HCT116 (cell line): ENCODE measurements around the gene JPH3. TPM values are rescaled to one million over a fixed set of nuclear protein-coding genes. Genes with fewer than 3 reads are reported as not detected.

Source experiments
- ATAC-seq: fragments of 200-7000 bp; cut with Tn5 transposase; 2 replicates; pipeline ENCODE4 v1.9.1; 2020; ENCODE audit warnings: mild to moderate bottlenecking, moderate library complexity
- BruUV-seq: library from RNA; stranded (reverse); fragments of 400-500 nt; replicated peaks from 2 replicates; lab custom pipeline; 2021; lab: Mats Ljungman, UMichigan
- CTCF ChIA-PET: fragments of 300-600 bp; sonication (Branson Sonifier 250); formaldehyde crosslinking; loops from one replicate; lab custom pipeline; 2021; ENCODE audit warnings: antibody characterized with exemption; lab: Charles Lee
- POLR2A ChIA-PET: fragments of 300-600, 350-600 bp; sonication (Branson Sonifier 250); formaldehyde crosslinking; loops from one replicate; lab custom pipeline; 2021; ENCODE audit warnings: antibody characterized with exemption; lab: Charles Lee
- RAD21 ChIA-PET, 2 experiments: fragments of 300-600 bp; sonication (Branson Sonifier 250); formaldehyde crosslinking; loops; one replicate each; lab custom pipeline; 2023; ENCODE audit warnings: low total read pairs in 2 of 2; ENCODE audit not compliant: uncharacterized antibody in 2 of 2, unreplicated experiment in 2 of 2, low non-redundant PET in 1 of 2; lab: Charles Lee
- DNase-seq: peaks from one replicate; pipeline ENCODE4 v3.0.0-alpha.2; 2010; ENCODE audit warnings: low read depth, low spot score
- H2AFZ ChIP-seq: fragments of 200-600 bp; shearing (Covaris generic), sonication (generic); 2 replicates; pipeline ENCODE4 v1.6.1; 2017; ENCODE audit warnings: low read depth, mixed run types, mixed read lengths, antibody characterized with exemption, low read length; ENCODE audit not compliant: poor library complexity, severe bottlenecking
- H3K27ac ChIP-seq: 2 replicates; pipeline ENCODE4 v1.5.1; 2012; ENCODE audit warnings: low read depth, low read length
- H3K27me3 ChIP-seq: fragments of 200-600 bp; sonication (generic); 2 replicates; pipeline ENCODE4 v1.6.1; 2016; ENCODE audit warnings: mixed run types, low read length, mixed read lengths; ENCODE audit not compliant: insufficient read depth
- H3K36me3 ChIP-seq, 2 experiments: fragments of 200-500 bp in 1 of 2; fragments of 200-600 bp in 1 of 2; sonication (Bioruptor generic) in 1 of 2; sonication (generic) in 1 of 2; 2 replicates each; pipeline versions ENCODE4 v1.5.1 to v1.6.1; 2014 to 2016; ENCODE audit warnings: low read length in 2 of 2, inconsistent platforms in 1 of 2, mixed read lengths in 1 of 2, mixed run types in 1 of 2; ENCODE audit not compliant: insufficient read depth in 2 of 2, control insufficient read depth in 1 of 2
- H3K4me1 ChIP-seq, 2 experiments: fragments of 200-600 bp in 1 of 2; sonication (generic) in 1 of 2; 2 replicates each; pipeline versions ENCODE4 v1.5.1 to v1.6.1; 2012 to 2017; ENCODE audit warnings: low read length in 2 of 2, inconsistent platforms in 1 of 2, mild to moderate bottlenecking in 1 of 2, mixed read lengths in 1 of 2, mixed run types in 1 of 2, moderate library complexity in 1 of 2; ENCODE audit not compliant: insufficient read depth in 2 of 2, control insufficient read depth in 1 of 2
- H3K4me2 ChIP-seq: fragments of 200-600 bp; sonication (generic); 2 replicates; pipeline ENCODE4 v1.6.1; 2017; ENCODE audit warnings: mixed run types, low read length, mixed read lengths
- H3K4me3 ChIP-seq, 2 experiments: fragments of 200-600 bp in 1 of 2; sonication (generic) in 1 of 2; replicated peaks in 1 of 2; 2 replicates each; pipeline ENCODE4 v1.5.1; 2011 to 2016; ENCODE audit warnings: low read length in 2 of 2, control low read depth in 1 of 2, low read depth in 1 of 2, mild to moderate bottlenecking in 1 of 2, mixed read lengths in 1 of 2, mixed run types in 1 of 2
- H3K79me2 ChIP-seq: fragments of 200-600 bp; sonication (generic); 2 replicates; pipeline ENCODE4 v1.6.1; 2017; ENCODE audit warnings: mild to moderate bottlenecking, mixed run types, low read length, moderate library complexity, mixed read lengths; ENCODE audit not compliant: insufficient read depth
- H3K9ac ChIP-seq: fragments of 200-600 bp; sonication (generic); 2 replicates; pipeline ENCODE4 v1.6.1; 2016; ENCODE audit warnings: low read length, mixed read lengths
- H3K9me2 ChIP-seq: fragments of 200-600 bp; sonication (generic), shearing (Covaris generic); 2 replicates; pipeline ENCODE4 v1.6.1; 2017; ENCODE audit warnings: mixed run types, mild to moderate bottlenecking, moderate library complexity; ENCODE audit not compliant: insufficient read depth
- H3K9me3 ChIP-seq, 2 experiments: fragments of 200-500 bp in 1 of 2; fragments of 200-600 bp in 1 of 2; sonication (Bioruptor generic) in 1 of 2; sonication (generic) in 1 of 2; 2 replicates each; pipeline ENCODE4 v1.6.1; 2014 to 2017; ENCODE audit warnings: low read length in 2 of 2, mixed read lengths in 2 of 2, inconsistent platforms in 1 of 2, low read depth in 1 of 2, mild to moderate bottlenecking in 1 of 2, mixed run types in 1 of 2, moderate library complexity in 1 of 2; ENCODE audit not compliant: control insufficient read depth in 1 of 2, insufficient read depth in 1 of 2
- H4K20me1 ChIP-seq: fragments of 200-600 bp; sonication (generic), shearing (Covaris generic); 2 replicates; pipeline ENCODE4 v1.6.1; 2017; ENCODE audit warnings: mixed run types, mild to moderate bottlenecking, moderate library complexity; ENCODE audit not compliant: insufficient read depth
- CBX3 ChIP-seq: IDR thresholded peaks from 2 replicates; pipeline ENCODE4 v1.6.1; 2012; ENCODE audit warnings: low read depth
- CEBPB ChIP-seq: IDR thresholded peaks from 2 replicates; pipeline ENCODE4 v1.6.1; 2012; ENCODE audit warnings: low read depth
- EGR1 ChIP-seq: IDR thresholded peaks from 2 replicates; pipeline ENCODE4 v1.6.1; 2012; ENCODE audit warnings: low read depth
- ELF1 ChIP-seq: IDR thresholded peaks from 2 replicates; pipeline ENCODE4 v1.6.1; 2012; ENCODE audit warnings: low read depth, borderline replicate concordance
- EZH2 ChIP-seq: fragments of 200-600 bp; sonication (generic); IDR thresholded peaks from 2 replicates; pipeline ENCODE4 v1.6.1; 2017; ENCODE audit warnings: antibody characterized with exemption, mixed run types
- EZH2phosphoT487 ChIP-seq: fragments of 200-600 bp; IDR thresholded peaks from 2 replicates; pipeline ENCODE4 v1.6.1; 2018; ENCODE audit warnings: antibody characterized with exemption, borderline replicate concordance
- FOSL1 ChIP-seq: IDR thresholded peaks from 2 replicates; pipeline ENCODE4 v1.6.1; 2012; ENCODE audit warnings: low read depth
- JUND ChIP-seq: IDR thresholded peaks from 2 replicates; pipeline ENCODE4 v1.6.1; 2012
- MAX ChIP-seq: IDR thresholded peaks from 2 replicates; pipeline ENCODE4 v1.6.1; 2012
- RAD21 ChIP-seq: IDR thresholded peaks from 2 replicates; pipeline ENCODE4 v1.6.1; 2012; ENCODE audit warnings: low read depth, mild to moderate bottlenecking
- REST ChIP-seq: IDR thresholded peaks from 2 replicates; pipeline ENCODE4 v1.6.1; 2012; ENCODE audit warnings: low read depth
- SIN3A ChIP-seq: IDR thresholded peaks from 2 replicates; pipeline ENCODE4 v1.6.1; 2012; ENCODE audit warnings: low read depth
- SRF ChIP-seq: IDR thresholded peaks from 2 replicates; pipeline ENCODE4 v1.6.1; 2012; ENCODE audit warnings: low read depth
- TCF7L2 ChIP-seq: IDR thresholded peaks from 2 replicates; pipeline ENCODE4 v1.7.0; 2011; ENCODE audit warnings: borderline replicate concordance, inconsistent platforms; ENCODE audit not compliant: insufficient read depth, insufficient read length; ENCODE audit errors: extremely low read depth
- YY1 ChIP-seq: IDR thresholded peaks from 2 replicates; pipeline ENCODE4 v1.6.1; 2011; ENCODE audit warnings: low read length, low read depth, moderate library complexity, mild to moderate bottlenecking; ENCODE audit not compliant: insufficient replicate concordance; ENCODE audit errors: extremely low read depth
- ZFX ChIP-seq: fragments of 450-650 bp; IDR thresholded peaks from 2 replicates; pipeline ENCODE4 v1.6.1; 2017
- ZNF274 ChIP-seq: fragments of 200-500 bp; sonication (Bioruptor generic); IDR thresholded peaks from 2 replicates; pipeline ENCODE4 v1.6.1; 2014; ENCODE audit warnings: mild to moderate bottlenecking, low read depth, low read length, inconsistent platforms
- intact Hi-C: fragments of 100-400 bp; cut with micrococcal nuclease; formaldehyde crosslinking; loops from 2 replicates; pipeline ENCODE4 v1.10.0; 2022
- total RNA-seq: library from RNA; stranded (reverse); gene quantifications from one replicate; pipeline ENCODE4 v1.2.1, GENCODE V29; 2021; ENCODE audit not compliant: unreplicated experiment
- TF ChIP-seq, protein P1 (sequence below): IDR thresholded peaks from 2 replicates; pipeline ENCODE4 v1.6.1; 2011; ENCODE audit warnings: mild to moderate bottlenecking, low read length, moderate library complexity; ENCODE audit not compliant: insufficient replicate concordance; ENCODE audit errors: extremely low read depth
- TF ChIP-seq, protein P2 (sequence below): IDR thresholded peaks from 2 replicates; pipeline ENCODE4 v1.6.1; 2012

JPH3 gene
- total RNA-seq, 1 experiment from 2014 or later, result 0.10 TPM

- Histone ChIP-seq H3K27me3 (peaks cover 5% of the 10 kb centered on the region), H3K79me2 (no peaks in the 10 kb centered on the region), H3K4me2 (no peak overlapping the region), H3K4me3 (no peak overlapping the region), H2AFZ (no peak overlapping the region), H4K20me1 (no peaks in the 10 kb centered on the region), H3K9me2 (no peaks in the 10 kb centered on the region), H3K9ac (no peak overlapping the region)
- ChIA-PET RAD21 (no interaction called here), CTCF (no interaction called here), POLR2A (no interaction called here)
- intact Hi-C loops, result loop anchor here (5.0 kb wide), 4 partner anchors 234 to 1076 kb away; no protein-coding TSS in a partner anchor
- ATAC-seq, result no peak
- TF ChIP-seq, protein P1, sequence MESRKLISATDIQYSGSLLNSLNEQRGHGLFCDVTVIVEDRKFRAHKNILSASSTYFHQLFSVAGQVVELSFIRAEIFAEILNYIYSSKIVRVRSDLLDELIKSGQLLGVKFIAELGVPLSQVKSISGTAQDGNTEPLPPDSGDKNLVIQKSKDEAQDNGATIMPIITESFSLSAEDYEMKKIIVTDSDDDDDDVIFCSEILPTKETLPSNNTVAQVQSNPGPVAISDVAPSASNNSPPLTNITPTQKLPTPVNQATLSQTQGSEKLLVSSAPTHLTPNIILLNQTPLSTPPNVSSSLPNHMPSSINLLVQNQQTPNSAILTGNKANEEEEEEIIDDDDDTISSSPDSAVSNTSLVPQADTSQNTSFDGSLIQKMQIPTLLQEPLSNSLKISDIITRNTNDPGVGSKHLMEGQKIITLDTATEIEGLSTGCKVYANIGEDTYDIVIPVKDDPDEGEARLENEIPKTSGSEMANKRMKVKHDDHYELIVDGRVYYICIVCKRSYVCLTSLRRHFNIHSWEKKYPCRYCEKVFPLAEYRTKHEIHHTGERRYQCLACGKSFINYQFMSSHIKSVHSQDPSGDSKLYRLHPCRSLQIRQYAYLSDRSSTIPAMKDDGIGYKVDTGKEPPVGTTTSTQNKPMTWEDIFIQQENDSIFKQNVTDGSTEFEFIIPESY, result no peak
- TF ChIP-seq FOSL1 (no peak), CEBPB (no peak), EZH2phosphoT487 (no peak), SIN3A (no peak), TCF7L2 (no peak), RAD21 (no peak), EGR1 (no peak), ELF1 (no peak), EZH2 (no peak), ZNF274 (no peak), JUND (no peak), SRF (no peak), CBX3 (no peak), ZFX (no peak), YY1 (no peak), REST (no peak), MAX (no peak)
- TF ChIP-seq, protein P2, sequence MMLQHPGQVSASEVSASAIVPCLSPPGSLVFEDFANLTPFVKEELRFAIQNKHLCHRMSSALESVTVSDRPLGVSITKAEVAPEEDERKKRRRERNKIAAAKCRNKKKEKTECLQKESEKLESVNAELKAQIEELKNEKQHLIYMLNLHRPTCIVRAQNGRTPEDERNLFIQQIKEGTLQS, result no peak
- TF ChIP-seq, all 23 proteins: peak for 0
- no TSS peak for BruUV-seq
- no peaks in the 10 kb centered on the region for H3K9me3 ChIP-seq
- no peak overlapping the region for H3K27ac ChIP-seq
- H3K4me1 ChIP-seq, result peaks cover 10 to 18% of the 10 kb centered on the region in 2 experiments
- DNase-seq, result no peak
- no peaks in the 10 kb centered on the region for H3K36me3 ChIP-seq
Observed at GRCh38 chr16:87638736-87639135, 36.4 kb downstream of the JPH3 start.
